Activated CD8-positive, alpha-beta memory T cell treated with anti-CD3 and anti-CD28 coated beads for 48 hours (primary cell): ENCODE results near the gene BTRC.

Experiments
- DNase-seq, 3 experiments: peaks; one replicate each; pipeline ENCODE4 v3.0.0-alpha.2; 2020; ENCODE audit warnings: low read depth in 2 of 3, low spot score in 2 of 3

Gene BTRC

DNA sequence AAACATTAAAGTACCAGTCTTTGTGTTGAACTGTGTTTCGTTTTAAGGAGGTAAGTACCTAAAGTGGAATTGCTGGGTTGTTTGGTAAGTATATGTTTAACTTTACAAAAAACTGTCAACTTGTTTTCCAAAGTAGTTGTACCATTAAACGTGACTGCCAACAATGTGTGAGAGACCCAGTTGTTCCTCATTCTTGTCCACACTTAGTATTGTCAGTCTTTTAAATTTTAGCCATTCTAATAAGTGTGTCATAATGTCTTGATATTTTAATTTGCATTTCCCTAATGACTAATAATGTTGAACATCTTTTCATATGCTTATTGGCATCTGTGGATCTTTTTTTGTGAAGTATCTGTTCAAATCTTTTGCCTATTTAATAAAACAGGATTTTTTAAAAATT, 159.8 kb downstream of the BTRC start:
- DNase-seq = no peak

DNA sequence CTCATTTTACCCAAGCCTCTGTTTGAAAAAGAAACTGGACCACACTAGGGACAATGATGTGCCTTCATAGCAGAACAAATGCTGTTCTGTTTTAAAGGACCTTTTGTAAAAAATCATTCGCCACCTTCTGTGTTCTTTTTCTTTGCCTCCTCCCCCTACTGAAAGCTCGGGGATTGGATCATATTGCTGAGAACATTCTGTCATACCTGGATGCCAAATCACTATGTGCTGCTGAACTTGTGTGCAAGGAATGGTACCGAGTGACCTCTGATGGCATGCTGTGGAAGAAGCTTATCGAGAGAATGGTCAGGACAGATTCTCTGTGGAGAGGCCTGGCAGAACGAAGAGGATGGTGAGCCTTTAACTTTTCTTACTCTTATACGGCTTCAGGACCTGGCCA, 171.9 kb downstream of the BTRC start:
- DNase-seq = no peak

DNA sequence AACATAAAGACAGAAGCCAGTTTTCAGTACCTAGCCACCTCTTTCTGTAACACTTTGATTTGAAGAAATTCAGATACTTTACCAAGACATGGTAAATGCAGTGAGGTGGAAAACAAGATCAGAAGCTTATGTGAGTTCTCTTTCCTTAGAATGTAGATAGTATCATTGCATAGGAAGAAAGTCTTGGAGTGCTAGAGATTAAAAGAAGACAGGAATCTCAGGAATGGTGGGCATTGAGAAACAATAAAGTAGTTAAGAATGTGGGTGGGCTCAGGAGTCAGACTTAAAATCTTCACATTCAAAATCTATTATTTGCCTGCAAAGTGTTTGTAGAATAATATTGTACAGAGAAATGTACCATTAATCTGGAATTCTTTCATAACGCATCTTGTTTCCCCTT, 175.2 kb downstream of the BTRC start:
- DNase-seq = no peak

GRCh38 chr10:101529725-101530553, 176.0 kb downstream of the BTRC start:
- no peak for DNase-seq

DNA sequence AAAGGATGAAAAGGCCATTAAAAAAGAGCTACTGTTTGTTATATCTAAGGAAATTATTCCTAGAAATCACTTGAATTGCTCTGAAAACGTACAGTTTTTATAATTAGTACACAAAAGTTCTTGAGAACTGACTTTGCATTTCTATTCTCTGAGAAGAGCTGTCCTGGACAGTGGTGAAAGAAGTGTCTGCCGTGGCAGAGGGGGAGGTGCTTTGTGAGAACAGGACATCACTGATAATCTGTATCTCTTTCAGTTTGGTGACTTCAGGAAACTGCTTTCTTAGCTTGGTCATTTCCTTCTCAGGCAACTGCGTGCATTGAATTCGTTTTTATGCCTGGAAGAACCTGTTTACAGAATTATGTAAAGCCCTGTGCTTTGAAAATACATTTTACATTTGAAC, 182.0 kb downstream of the BTRC start:
- no peak for DNase-seq

DNA sequence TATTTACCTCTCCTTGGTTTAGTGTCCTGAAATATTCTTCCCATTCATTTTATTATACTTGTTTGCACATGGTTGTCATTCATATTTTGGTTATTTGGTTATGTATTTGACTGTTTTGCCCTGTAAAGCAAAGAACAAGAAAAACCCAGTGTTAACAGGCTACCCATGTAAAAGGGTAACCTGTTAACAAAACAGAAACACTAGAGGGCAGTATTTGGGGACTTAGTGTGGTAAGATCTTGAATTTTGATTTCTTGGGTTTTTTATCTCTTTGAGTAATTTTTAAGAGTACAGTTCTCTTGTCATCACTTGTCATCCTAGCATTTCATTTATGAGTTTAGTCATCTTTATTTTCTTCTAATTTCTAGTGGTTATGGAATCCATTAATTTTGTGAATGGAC, 182.8 kb downstream of the BTRC start:
- no peak for DNase-seq

DNA sequence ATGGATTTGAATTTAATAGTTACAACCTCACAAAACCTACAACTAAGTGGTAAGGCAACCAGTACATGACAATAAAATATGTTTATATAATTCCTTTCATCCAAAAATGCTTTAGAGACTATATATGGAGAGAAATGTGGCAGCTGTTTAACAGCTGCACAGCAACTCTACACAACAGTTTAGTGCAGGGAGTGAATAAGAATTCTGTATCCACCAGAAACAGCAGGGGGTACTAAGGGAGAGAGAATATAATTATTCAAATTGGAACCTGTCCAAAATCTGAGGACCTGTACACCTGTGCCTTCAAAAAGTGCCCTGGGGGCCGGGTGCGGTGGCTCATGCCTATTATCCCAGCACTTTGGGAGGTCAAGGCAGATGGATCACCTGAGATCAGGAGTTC, 184.5 kb downstream of the BTRC start:
- DNase-seq = no peak

DNA sequence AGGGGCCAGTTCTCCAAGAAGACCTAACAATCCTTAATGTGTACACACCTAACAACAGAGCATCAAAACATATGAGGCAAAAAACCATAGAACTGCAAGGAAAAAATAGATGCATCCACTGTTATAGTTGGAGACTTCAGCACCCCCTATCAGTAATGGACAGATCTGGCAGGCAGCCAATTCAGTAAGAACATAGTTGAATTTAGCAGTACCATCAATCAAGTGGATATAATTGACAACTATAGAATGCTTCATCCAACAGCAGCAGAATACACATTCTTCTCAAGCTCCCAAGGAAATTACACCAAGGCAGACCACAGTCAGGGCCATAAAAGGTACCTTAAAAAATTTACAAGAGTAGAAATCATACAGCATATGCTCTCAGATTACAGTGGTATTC, 191.9 kb downstream of the BTRC start:
- no peak for DNase-seq

GRCh38 chr10:101550965-101551364, 197.0 kb downstream of the BTRC start:
- DNase-seq = no peak

DNA sequence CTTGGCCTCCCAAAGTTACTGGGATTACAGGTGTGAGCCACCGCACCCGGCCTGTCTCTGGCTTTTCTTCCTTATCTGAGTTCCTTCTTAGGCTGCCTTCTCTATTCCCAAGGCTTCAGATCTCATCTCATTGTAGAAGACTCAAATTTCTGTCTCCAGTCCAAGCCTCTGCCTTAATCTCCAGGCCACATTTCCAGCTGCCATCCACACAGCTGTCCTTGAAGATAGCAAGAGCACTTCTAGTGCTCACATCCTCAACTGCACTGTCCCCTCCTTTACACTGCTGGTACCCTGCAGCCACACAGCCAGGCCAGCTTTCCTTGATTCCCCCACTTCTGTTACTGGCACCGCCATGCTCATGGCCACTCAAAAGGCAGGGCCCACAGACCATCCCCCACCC, 198.5 kb downstream of the BTRC start:
- DNase-seq = no peak

- DNase-seq = no peak
Measured at GRCh38 chr10:101557541-101557940, 203.6 kb downstream of the BTRC start.

DNA sequence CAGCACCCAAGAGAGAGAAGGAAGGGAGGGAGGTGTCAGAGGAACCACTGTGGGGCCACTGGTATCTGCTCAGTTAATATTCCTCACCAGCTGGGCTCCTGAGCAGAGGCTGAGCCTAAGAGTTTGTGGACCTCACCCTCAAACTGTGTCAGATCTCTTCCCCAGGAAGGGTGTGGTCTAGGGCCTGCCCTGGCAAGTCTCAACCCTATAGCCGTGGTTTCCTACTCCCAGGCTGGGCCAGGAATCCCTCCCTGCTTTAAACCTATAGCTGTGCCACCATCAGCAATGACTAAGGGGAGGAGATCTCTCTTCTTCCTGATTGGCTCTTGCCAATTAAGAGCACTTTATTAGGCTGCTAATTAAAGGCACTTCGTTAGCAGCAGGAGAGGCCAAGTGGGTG, 204.2 kb downstream of the BTRC start:
- no peak for DNase-seq

DNA sequence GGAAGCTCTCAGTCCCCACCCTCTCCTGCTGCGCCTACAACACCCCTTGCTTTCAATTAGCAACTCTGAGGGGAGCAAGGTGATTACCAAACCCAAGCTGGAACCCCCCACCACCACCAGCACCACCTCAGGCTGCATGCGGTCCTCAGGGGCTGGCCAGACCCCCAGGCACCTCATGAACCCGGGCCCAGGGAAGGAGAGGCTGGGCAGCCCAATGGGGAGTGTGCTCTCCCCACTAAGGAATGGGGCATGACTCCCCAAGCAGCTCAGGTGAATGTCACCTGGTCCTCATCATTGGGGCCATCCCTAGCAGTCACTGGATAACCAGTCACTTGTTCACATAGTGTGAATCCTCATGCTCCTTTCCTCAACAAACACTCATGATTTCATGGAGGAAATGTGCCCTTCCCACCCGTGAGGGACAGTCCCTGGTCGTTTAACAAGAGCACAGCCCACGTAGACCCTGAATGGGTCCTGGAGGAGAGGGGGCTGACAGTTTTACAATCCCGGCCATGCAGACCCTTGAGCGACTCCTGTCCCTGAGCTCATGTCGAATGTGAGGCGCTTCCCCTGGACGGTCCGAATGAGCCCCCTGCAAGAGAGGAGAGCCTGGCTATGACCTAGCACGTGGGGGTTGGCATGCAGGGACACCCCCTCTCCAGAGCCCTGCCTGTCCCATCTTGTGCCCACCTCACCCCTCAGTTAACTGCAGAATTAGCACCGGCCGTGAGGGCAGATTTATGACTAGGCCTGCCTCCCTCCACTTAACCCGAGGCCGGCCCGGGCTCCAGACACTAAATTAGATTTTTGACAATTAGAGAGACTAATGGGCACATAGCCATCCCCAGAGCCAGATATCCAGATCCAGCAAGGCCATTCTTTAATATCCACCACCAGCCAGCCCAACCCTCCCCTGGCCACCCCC, 205.0 kb downstream of the BTRC start:
- no peak for DNase-seq

GRCh38 chr10:101559596-101560297, 205.8 kb downstream of the BTRC start:
- no peak for DNase-seq

- no peak for DNase-seq
Measured at GRCh38 chr10:101560298-101561067, 206.5 kb downstream of the BTRC start.

DNA sequence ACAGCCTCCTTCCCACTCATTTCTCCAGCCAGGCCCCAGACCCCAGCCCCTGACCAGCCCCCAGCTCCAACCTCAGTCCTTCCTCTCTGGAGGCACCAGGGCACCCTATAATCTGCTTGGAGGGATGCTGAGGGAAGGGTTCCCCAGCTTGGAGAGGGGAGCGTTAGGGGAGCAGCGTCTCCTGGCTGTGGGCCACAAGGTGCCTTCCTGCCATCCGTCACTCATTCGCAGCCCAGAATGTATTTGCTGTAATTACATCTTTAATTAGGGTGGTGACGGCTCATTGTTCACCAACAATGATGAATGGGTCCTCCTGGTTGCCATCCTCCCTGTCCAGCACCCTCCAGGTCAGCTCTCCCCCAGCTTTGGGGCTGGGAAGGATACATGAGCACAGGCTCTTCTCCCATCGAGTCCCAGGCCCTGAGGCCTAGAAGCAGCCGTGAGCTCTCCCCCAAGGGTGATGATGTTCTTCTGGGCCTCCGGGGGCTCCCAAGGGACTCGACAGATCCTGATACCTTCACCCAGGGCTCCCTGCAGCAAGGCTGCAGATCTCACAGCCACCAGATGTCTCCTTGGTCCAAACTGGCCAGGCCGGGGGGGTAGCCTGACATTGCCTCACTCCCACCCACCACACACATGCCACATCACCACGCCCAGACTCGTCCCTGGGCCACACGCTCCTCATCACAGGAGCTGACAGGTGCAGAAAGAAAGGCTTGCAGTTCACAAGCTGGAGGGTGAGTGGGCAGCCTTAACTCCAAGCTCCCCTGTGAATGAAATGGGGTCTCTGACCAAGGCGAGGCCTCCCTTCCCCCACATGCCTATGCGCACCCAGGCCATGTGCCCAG, 207.3 kb downstream of the BTRC start:
- no peak for DNase-seq

DNA sequence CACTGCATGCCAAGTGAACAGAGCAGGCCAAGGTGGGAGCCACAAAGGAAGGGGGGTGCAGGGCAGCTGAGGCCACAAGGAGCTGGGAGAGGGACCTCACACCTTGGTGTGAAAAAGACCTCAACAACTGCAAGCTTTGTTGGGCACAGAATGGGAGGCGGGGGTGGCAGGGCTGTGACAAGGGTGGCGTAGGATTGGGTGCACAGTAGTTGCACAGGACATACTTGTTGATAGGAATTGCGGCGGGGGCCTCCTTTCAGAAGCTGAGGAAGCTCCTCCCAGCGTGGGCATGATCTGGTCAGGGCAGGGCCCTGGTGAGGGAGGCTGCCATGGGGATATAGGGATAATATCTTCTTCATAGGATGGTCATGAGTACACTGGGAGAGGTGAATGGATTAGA, 208.3 kb downstream of the BTRC start:
- DNase-seq = no peak

GRCh38 chr10:101563007-101563406, 209.0 kb downstream of the BTRC start:
- DNase-seq = no peak

DNA sequence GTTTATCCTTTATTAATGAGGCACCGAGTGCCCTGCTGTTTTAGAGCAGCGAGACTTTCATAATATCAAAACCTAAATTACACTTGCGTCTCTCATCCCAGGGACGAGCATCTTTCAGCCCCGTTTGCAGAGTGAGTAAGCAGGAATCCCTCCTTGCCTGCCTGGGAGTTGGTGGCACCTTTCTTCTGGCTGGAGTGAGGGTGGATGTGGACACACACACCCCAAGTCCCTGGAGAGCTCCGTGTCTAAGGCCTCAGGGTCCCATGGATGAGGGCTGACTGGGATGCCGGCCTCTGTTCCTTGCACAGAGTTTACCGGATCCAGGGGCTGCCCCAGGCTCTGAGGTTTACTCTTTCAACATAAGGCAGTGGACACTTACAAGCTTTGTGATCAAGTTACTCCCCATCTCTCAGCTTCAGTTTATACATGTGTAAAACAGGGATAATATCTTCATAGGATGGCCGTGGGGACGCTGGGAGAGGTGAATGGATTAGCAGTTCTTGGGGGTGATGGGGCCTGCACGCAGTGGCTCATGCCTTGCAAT, 209.6 kb downstream of the BTRC start:
- no peak for DNase-seq
